ENCODE measurements around the gene CAMK1D.
"Not testable (repeated sequence)": the region's sequence is repeated elsewhere in the genome, so short reads cannot be mapped to it uniquely, and the experiment has no call there.

Gene CAMK1D

DNA sequence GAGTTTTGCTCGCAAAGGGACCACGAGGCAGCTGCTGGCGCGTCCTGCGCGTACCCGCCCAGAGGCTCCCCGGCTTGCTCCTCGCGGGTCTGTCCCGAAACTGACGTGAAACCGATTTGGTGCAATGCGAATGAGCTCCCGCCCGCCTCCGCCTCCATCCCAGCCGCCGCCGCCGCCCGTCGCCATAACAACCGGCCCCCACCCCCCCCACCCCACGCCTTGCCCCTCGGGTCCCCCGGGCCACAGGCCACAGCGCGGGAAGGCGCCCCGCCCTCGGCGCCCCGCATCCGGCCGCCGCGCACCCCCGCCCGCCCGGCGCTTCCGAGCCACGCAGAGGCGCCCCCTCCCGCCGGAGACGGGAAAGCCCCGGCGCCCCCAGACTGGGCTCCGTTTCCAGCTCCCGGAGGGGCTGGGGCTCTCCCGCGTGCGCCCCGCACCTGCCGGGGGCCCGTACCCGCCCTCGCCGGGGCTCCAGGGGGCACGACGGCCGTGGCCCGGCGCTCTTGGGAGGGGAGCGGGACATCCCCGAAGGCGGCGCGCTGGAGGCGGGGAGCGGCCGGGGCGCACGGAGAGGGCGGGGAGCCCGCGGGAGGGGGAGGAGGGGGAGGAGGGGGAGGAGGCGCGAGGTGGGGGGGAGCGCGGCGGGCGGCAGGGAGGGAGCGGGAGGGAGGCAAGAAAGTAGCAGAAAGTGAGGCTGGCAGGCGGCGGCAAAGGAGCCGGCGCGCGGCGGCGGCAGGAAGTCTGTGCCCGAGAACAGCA lies at the start of gene CAMK1D:
Gene CAMK1D, plus strand, starts transcription at position 678 of the 759 bp plus-strand sequence.
- peak; percentile 32 for DNase-seq

- DNase-seq: not testable (repeated sequence)
Measured at GRCh38 chr10:12301036-12301435, 48.3 kb upstream of the CAMK1D start.

- no peak for DNase-seq
Measured at GRCh38 chr10:12308057-12308456, 41.3 kb upstream of the CAMK1D start.

DNA sequence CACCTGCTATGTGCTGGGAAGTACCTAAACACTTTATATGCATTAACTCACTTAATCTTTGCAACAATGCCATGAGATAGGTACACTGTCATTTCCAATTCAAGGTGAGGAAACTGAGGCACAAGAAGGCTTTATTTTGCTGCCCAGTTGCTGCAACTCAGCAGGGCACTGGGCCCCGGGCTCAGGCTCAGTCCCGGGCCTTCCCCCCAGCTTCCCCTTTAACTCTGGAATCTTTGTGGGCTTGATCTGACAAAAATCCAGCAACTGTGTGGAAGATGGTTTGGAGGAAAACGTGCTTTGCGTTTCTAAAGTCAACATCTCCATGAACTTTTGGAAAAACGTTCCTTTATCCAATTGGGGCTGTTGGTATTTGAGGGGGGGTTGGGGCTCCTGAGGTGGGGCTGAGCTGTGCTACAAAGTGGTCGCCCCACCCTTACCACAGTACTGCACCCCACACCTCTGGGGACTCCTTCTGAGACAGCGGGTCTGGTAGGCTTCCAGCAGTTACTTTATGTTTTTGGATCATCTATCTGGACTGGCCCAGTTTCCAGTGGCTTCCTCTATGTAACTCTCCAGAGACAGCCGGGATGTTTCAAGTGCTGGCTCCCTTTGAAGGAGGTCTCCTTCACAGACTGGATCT lies 40.5 kb upstream of the CAMK1D start:
- no peak for DNase-seq

GRCh38 chr10:12309783-12310182 lies 39.6 kb upstream of the CAMK1D start:
- DNase-seq: not testable (repeated sequence)

DNA sequence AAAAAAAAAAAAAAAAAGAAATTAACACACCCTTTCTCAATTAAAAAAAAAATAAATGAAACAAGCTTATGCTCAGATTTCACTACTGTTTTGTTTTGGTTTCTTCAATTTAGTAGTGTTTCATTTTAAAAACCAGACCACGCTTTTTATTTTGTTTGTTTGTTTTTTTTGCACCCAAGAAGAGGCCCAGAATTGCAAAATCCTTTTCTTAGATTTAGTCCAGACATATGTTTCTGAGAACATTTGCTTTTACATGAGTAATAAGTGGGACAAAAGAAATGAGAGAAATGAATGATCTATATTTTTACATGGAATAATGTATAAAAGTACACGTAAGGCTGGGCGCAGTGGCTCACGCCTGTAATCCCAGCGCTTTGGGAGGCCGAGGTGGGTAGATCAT lies 34.5 kb upstream of the CAMK1D start:
- DNase-seq: no peak

DNA sequence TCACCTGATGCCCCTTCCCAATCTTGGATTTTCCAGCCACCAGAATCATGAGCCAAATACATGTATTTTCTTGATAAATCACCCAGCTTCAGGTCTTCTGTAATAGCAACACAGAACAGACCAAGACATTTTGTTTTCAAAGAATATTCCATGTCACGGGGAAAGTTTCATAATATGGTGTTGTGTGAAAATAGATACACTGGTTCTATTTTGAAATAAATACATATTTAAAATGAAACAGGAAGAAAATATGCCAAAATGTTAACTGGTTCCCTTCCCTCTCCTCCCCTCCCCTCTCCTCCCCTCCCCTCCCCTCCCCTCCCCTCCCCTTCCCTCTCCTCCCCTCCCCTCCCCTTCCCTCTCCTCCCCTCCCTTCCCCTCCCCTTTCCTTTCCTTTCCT lies 30.3 kb upstream of the CAMK1D start:
- DNase-seq: no peak

DNA sequence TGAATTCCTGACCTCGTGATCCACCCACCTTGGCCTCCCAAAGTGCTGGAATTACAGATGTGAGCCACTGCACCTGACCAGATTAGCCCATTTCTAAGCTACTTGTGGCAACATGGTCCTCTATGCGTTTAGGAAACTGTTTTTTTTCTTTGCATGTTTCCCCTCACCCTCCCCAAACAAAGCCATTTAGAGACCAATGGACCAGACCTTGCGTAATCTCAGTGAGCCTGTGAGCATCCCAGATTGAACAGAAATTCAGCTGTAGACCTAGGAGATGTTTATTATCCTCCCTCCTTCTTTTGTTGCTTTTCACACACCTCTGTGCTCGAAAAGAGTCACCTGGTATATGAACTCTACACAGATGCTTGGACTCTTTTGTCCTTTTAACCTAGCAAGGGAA lies 28.5 kb upstream of the CAMK1D start:
- no peak for DNase-seq

DNA sequence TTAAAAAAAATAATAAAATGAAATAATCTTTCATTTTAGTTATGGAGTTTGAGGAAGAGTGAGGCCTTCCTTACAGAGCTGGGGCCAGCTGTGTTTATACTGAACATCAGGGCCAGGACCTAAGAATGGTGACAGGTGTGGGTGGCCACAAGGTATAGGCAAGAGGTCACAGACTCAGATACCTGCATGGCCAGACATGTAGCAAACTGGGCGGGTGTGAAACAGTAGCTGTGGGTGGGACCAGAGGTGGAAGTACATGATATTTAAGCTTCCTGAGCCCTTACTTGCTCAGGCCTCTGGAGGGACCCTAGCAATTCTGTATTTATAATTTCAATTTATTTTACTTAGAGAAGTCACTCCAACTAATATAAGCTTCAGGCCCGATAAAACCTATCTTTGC lies 27.7 kb upstream of the CAMK1D start:
- DNase-seq: no peak

- no peak for DNase-seq
Measured at GRCh38 chr10:12322583-12323131, 26.7 kb upstream of the CAMK1D start.

DNA sequence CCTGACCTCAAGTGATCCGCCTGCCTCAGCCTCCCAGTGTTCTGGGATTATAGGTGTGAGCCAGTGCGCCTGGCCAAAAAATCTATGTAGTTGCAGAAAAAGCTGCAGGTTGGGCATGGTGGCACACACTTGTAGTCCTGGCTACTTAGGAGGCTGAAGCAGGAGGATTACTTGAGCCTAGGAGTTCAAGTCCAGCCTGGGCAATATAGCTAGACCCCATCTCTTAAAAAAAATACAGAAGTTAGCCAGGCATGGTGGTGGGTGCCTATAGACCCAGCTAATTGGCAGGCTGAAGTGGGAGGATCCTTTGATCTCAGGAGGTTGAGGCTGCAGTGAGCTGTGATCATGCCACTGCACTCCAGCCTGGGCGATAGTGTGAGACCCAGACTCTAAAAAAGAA lies 24.8 kb upstream of the CAMK1D start:
- no peak for DNase-seq

DNA sequence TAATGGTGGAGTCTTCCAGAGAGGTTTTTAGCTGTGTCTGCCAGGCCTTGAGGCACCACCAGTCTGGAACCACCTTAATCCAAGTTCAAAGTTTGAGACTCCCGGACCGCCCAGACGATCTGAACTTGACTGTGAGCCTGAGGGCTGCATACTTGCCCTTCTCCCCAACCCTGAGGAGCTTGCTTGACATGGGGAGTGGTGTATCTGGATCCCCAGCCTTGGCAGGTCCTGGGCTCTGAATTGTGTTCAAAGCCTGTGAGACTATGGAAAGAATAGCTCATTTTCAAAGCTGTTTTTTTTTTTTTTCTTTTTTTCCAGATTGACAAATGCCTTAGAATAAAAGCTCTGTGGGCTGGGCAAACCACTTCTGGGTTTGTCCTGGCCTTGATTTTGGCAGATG lies 22.3 kb upstream of the CAMK1D start:
- DNase-seq: no peak

DNA sequence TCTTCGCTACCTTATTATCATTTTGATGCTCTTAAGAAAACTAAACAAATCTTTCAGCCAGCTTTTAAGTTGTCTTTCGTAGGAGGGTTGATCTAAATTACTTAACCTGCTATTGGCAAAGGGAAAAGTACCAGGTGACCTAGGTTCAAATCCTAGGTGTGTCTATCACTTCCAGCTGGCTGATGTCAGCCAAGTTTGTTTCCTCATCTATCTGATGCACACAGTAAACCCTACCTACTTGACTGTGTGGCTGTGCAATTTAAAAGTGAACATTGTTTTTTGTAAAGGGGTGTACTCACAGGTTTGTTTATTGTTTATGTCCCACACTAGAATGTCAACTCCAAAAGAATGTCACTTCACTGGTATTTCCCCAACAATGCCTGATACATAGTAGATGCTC lies 21.9 kb upstream of the CAMK1D start:
- no peak for DNase-seq

DNA sequence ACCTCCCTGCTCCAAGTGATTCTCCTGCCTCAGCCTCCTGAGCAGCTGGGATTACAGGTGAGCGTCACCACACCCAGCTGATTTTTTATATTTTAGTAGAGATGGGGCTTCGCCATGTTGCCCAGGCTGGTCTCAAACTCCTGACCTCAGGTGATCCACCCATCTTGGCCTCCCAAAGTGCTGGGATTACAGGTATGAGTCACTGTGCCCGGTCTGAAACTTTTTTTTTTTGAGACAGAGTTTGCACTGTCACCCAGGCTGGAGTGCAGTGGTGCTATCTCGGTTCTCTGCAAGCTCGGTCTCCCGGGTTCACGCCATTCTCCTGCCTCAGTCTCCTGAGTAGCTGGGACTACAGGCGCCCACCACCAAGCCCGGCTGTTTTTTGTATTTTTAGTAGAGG lies 21.0 kb upstream of the CAMK1D start:
- not testable (repeated sequence) for DNase-seq

GRCh38 chr10:12332572-12333379 lies 16.6 kb upstream of the CAMK1D start:
- DNase-seq: no peak

GRCh38 chr10:12333380-12334185 lies 15.8 kb upstream of the CAMK1D start:
- peak; percentile 20 for DNase-seq

DNA sequence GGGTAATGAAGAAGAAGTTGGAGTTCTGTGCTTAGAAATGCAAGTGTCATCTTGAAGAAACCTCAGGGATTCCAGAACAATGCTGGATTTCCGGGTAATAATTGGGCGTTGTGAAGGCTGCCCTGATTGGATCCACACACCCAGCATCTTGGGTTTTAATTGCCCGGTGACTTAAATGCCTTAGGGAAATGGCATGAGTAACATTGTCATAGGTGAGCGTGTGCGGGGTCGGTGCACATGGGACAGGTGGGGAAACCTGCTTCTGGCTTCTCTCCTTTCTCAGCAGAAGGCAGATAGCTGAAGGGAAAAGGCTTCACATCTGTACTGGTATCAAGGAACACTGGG lies 15.2 kb upstream of the CAMK1D start:
- DNase-seq: no peak

GRCh38 chr10:12335169-12335568 lies 14.2 kb upstream of the CAMK1D start:
- not testable (repeated sequence) for DNase-seq

DNA sequence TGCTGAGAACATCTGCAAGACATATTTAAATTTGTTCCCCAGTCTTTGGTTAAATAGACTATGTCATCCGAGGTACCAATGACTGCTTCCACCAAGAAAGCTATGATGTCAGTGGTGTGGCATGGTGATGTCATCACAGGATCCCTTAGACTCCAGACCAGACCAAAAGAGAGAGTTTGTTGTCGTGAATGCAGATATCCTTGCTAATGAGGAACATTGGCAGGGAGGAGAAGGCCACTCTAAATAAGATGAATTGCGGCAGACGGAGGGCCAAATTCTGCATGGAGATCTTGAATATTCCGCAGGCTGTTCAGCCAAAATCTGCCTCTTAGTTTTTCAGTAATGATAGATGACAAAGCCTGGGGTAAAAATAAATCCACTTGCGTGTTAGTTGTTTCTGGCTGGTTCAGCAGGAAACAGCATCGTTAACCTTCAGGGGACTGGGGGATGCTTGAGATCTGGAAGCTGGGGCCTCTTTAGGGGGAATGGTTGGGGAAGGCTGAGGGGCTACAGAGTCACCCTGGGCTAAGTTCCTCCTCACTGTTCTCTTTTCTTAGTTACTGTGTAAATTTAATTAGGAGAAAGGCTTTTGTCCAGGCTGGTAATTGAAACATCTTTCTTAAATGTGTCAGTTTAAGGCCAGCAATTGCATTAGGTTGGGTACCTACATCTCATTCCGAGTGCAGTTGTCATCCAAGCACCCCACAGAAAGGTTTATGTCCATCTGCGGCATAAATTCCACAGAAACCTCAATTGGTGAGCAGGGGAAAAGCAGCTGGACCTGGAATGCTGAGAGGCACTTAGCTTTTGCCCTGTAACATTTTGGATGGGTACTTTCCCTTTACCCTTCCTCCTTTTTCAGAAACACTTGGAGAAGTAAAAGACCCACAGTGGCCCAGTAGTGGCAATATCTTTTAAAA lies 11.6 kb upstream of the CAMK1D start:
- DNase-seq: no peak

DNA sequence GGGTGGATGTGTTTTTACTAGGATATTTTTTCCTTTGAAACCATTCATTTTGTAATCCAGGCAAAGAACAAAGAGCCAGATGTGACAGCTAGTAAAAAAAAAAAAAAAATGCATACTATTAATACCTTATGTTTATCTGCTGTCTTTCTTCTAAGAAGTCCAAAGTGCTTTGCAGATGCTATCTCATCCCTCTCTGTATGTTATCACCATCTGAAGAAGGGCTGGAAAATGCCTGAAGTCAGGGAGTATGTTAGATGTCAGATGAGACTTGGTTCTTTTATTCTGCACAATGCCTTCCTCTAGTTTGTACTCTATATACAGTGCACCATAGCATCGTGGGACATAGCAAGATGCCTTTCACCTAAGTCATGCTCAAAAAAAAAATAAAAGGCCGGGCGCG lies 10.4 kb upstream of the CAMK1D start:
- no peak for DNase-seq

- DNase-seq: no peak
Measured at GRCh38 chr10:12340371-12340770, 9.0 kb upstream of the CAMK1D start.

- no peak for DNase-seq
Measured at GRCh38 chr10:12340937-12341336, 8.4 kb upstream of the CAMK1D start.

All from DMS79 treated with DMSO at 0.1 percent for 48 hours (cell line).